Bronchial epithelial cell (primary cell): ENCODE data around the gene TBC1D4. TPM values are rescaled to one million over a fixed set of nuclear protein-coding genes. Genes with fewer than 3 reads are reported as not detected.

Experiments
- DNase-seq: peaks from one replicate; pipeline ENCODE4 v3.0.0-alpha.2; 2010; ENCODE audit warnings: low read depth
- FAIRE-seq: peaks from 2 replicates; lab custom pipeline; 2011; peaks lifted over from hg19 to GRCh38; lab: Jason Lieb, UNC
- H3K27me3 ChIP-seq: 2 replicates; pipeline ENCODE4 v1.5.1; 2011; ENCODE audit warnings: low read length; ENCODE audit not compliant: control insufficient read depth, insufficient read depth
- H3K36me3 ChIP-seq: 2 replicates; pipeline ENCODE4 v1.5.1; 2011; ENCODE audit warnings: low read length; ENCODE audit not compliant: control insufficient read depth, insufficient read depth
- H3K4me3 ChIP-seq: 2 replicates; pipeline ENCODE4 v1.5.1; 2011; ENCODE audit warnings: mild to moderate bottlenecking, low read depth, low read length, control low read depth
- CTCF ChIP-seq: IDR thresholded peaks from 2 replicates; pipeline ENCODE4 v1.5.1; 2011; ENCODE audit warnings: mild to moderate bottlenecking, moderate library complexity, low read length, control low read depth, inconsistent platforms; ENCODE audit not compliant: insufficient read depth, severe bottlenecking
- total RNA-seq: library from RNA; depleted of rRNA; stranded (reverse); fragments of >200 nt; gene quantifications from 2 replicates; pipeline ENCODE4 v1.2.1, GENCODE V29; 2014

TBC1D4 gene
- total RNA-seq, 1 donor from 2014 or later: 10.3 TPM

GRCh38 chr13:75478659-75479058 lies 3.3 kb downstream of the TBC1D4 start:
- FAIRE-seq (no peak), DNase-seq (no peak)
- no peak for TF ChIP-seq CTCF
- H3K4me3 ChIP-seq: no peak overlapping the region
- no peaks in the 10 kb centered on the region for H3K36me3 ChIP-seq
- H3K27me3 ChIP-seq: no peaks in the 10 kb centered on the region

GRCh38 chr13:75474956-75475355 lies 7.0 kb downstream of the TBC1D4 start:
- DNase-seq (no peak), FAIRE-seq (no peak)
- H3K36me3 ChIP-seq: no peaks in the 10 kb centered on the region
- H3K27me3 ChIP-seq: no peaks in the 10 kb centered on the region
- H3K4me3 ChIP-seq: no peak overlapping the region
- no peak for TF ChIP-seq CTCF

GRCh38 chr13:75473468-75473867 lies 8.5 kb downstream of the TBC1D4 start:
- TF ChIP-seq CTCF: no peak
- FAIRE-seq (no peak), DNase-seq (no peak)
- no peak overlapping the region for H3K4me3 ChIP-seq
- H3K27me3 ChIP-seq: no peaks in the 10 kb centered on the region
- no peaks in the 10 kb centered on the region for H3K36me3 ChIP-seq

GRCh38 chr13:75470676-75471075 lies 11.3 kb downstream of the TBC1D4 start:
- no peak overlapping the region for H3K4me3 ChIP-seq
- TF ChIP-seq CTCF: no peak
- no peaks in the 10 kb centered on the region for H3K27me3 ChIP-seq
- no peak for FAIRE-seq
- no peak for DNase-seq
- H3K36me3 ChIP-seq: no peaks in the 10 kb centered on the region

- FAIRE-seq: no peak
Measured at GRCh38 chr13:75469047-75469446, 12.9 kb downstream of the TBC1D4 start.

More at GRCh38 chr13:75469047-75469446, 12.9 kb downstream of the TBC1D4 start:
- Histone ChIP-seq H3K4me3 (no peak overlapping the region), H3K27me3 (no peaks in the 10 kb centered on the region), H3K36me3 (no peaks in the 10 kb centered on the region)
- DNase-seq: no peak
- no peak for TF ChIP-seq CTCF
